Ishikawa (cell line): ENCODE measurements around the gene UTF1.

Experiments
- CEBPB ChIP-seq: IDR thresholded peaks from 2 replicates; pipeline ENCODE4 v1.6.1; 2012
- FOXM1 ChIP-seq: IDR thresholded peaks from 2 replicates; pipeline ENCODE4 v1.6.1; 2012; ENCODE audit warnings: low read depth, borderline replicate concordance
- TAF1 ChIP-seq: IDR thresholded peaks from 2 replicates; pipeline ENCODE4 v1.6.1; 2012; ENCODE audit warnings: low read depth, mild to moderate bottlenecking

- TF ChIP-seq FOXM1 (no peak), TAF1 (no peak), CEBPB (no peak)
Observed at GRCh38 chr10:133252223-133252552, 22.2 kb downstream of the UTF1 start.
